Parathyroid adenoma (tissue), 2 donors: ENCODE results near the gene NHERF2.
A peak's percentile ranks its signal among the peaks of the same experiment; 100 is the strongest.

Source experiments
- H2AFZ ChIP-seq: fragments of 300-600 bp; sonication (generic); one replicate; pipeline ENCODE4 v1.7.0; 2017; ENCODE audit warnings: antibody characterized with exemption, mild to moderate bottlenecking
- H3K27ac ChIP-seq: fragments of 300-600 bp; sonication (generic); one replicate; pipeline ENCODE4 v1.7.0; 2017
- H3K27me3 ChIP-seq: fragments of 300-600 bp; sonication (generic); one replicate; pipeline ENCODE4 v1.7.0; 2017; ENCODE audit warnings: low read length; ENCODE audit not compliant: control insufficient read depth, insufficient read depth
- H3K36me3 ChIP-seq: fragments of 300-600 bp; sonication (generic); one replicate; pipeline ENCODE4 v1.7.0; 2017; ENCODE audit warnings: low read length; ENCODE audit not compliant: control insufficient read depth, insufficient read depth
- H3K4me1 ChIP-seq: fragments of 300-600 bp; sonication (generic); one replicate; pipeline ENCODE4 v1.7.0; 2017; ENCODE audit warnings: control low read depth
- H3K4me2 ChIP-seq: fragments of 300-600 bp; sonication (generic); one replicate; pipeline ENCODE4 v1.7.0; 2017; ENCODE audit warnings: low read length
- H3K4me3 ChIP-seq: fragments of 300-600 bp; sonication (generic); one replicate; pipeline ENCODE4 v1.7.0; 2017; ENCODE audit warnings: low read depth, low read length
- H3K79me2 ChIP-seq: fragments of 300-600 bp; sonication (generic); one replicate; pipeline ENCODE4 v1.7.0; 2017; ENCODE audit warnings: control low read depth
- H3K9ac ChIP-seq: fragments of 300-600 bp; sonication (generic); one replicate; pipeline ENCODE4 v1.7.0; 2017; ENCODE audit warnings: mild to moderate bottlenecking
- H3K9me3 ChIP-seq: fragments of 300-600 bp; sonication (generic); one replicate; pipeline ENCODE4 v1.7.0; 2017; ENCODE audit warnings: low read length; ENCODE audit not compliant: control insufficient read depth
- CTCF ChIP-seq: fragments of 300-600 bp; sonication (generic); IDR thresholded peaks from one replicate; pipeline ENCODE4 v1.7.0; 2017; ENCODE audit warnings: antibody characterized with exemption, mild to moderate bottlenecking
- donor health status: primary hyperparathyroidism.

The NHERF2 gene

DNA sequence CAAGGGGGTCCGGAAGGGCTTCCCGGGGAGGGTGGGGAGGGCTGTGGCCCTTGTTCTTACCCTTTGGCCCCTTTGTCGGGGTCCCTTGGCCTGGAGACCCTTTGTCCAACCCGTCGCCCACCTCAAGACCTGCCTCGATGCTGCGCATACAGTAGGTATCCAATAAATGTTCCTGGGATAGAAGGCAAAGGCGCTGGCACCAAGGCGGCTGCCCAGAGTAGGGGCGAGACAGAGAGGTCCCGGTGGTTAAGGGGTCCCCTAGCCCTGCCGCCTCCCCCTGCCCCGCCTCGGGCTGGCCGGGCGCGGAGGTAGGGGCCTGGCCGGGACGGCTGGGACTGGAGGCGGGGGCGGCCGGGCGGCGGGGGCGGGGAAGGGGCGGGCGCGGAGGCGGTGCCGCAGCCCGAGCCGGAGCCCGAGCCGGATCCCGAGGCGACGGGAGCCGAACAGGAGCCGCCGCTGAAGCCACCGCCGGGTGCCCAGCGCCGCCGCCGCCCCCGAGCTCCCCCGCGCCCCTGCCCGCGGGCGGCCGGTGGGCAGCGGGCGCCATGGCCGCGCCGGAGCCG is at the start of gene NHERF2:
NHERF2 (plus strand) TSS at position 442 of the 563 bp plus-strand sequence; CDS start at position 546, 104 bp downstream.
- Histone ChIP-seq H3K27me3 (no peaks in the 10 kb centered on the region), H3K4me3 (peak within 1 kb of the TSS; percentile 31), H2AFZ (peak within 1 kb of the TSS; percentile 50), H3K27ac (no peak within 1 kb of the TSS), H3K4me1 (peaks cover 5% of the 10 kb centered on the region), H3K9me3 (no peaks in the 10 kb centered on the region), H3K4me2 (peak within 1 kb of the TSS; percentile 37), H3K79me2 (no peaks in the 10 kb centered on the region), H3K36me3 (no peaks in the 10 kb centered on the region), H3K9ac (no peak within 1 kb of the TSS)
- TF ChIP-seq CTCF: no peak

GRCh38 chr16:1976951-1977874 is 49.5 kb upstream of the NHERF2 start:
- Histone ChIP-seq H3K9me3 (no peaks in the 10 kb centered on the region), H3K36me3 (no peaks in the 10 kb centered on the region), H3K4me1 (peaks cover 2% of the 10 kb centered on the region), H3K27ac (no peak overlapping the region), H3K4me3 (no peak overlapping the region), H2AFZ (no peak overlapping the region), H3K79me2 (peaks cover 6% of the 10 kb centered on the region), H3K4me2 (no peak overlapping the region), H3K9ac (no peak overlapping the region), H3K27me3 (no peaks in the 10 kb centered on the region)
- no peak for TF ChIP-seq CTCF

GRCh38 chr16:1977875-1978268 is 48.8 kb upstream of the NHERF2 start:
- no peak for TF ChIP-seq CTCF
- H3K4me3 ChIP-seq: no peak overlapping the region
- no peaks in the 10 kb centered on the region for H3K9me3 ChIP-seq
- no peaks in the 10 kb centered on the region for H3K4me1 ChIP-seq
- H3K27ac ChIP-seq: no peak overlapping the region
- H3K36me3 ChIP-seq: no peaks in the 10 kb centered on the region
- no peaks in the 10 kb centered on the region for H3K27me3 ChIP-seq
- H3K79me2 ChIP-seq: no peaks in the 10 kb centered on the region
- no peak overlapping the region for H3K4me2 ChIP-seq
- no peak overlapping the region for H2AFZ ChIP-seq
- no peak overlapping the region for H3K9ac ChIP-seq

GRCh38 chr16:1978476-1979120 is 48.1 kb upstream of the NHERF2 start:
- no peak overlapping the region for H3K9ac ChIP-seq
- no peaks in the 10 kb centered on the region for H3K79me2 ChIP-seq
- H3K4me3 ChIP-seq: peak overlapping the region; percentile 60
- no peak overlapping the region for H3K27ac ChIP-seq
- H3K4me1 ChIP-seq: no peaks in the 10 kb centered on the region
- H3K4me2 ChIP-seq: peak overlapping the region; percentile 87
- no peak for TF ChIP-seq CTCF
- H3K27me3 ChIP-seq: no peaks in the 10 kb centered on the region
- peak overlapping the region; percentile 70 for H2AFZ ChIP-seq
- H3K9me3 ChIP-seq: no peaks in the 10 kb centered on the region
- H3K36me3 ChIP-seq: no peaks in the 10 kb centered on the region
